ENCODE measurements around the gene SPINK8. TPM values are rescaled to one million over a fixed set of nuclear protein-coding genes. Genes with fewer than 3 reads are reported as not detected.

The SPINK8 gene
- total RNA-seq, 1 experiment from 2014 or later: not detected

DNA sequence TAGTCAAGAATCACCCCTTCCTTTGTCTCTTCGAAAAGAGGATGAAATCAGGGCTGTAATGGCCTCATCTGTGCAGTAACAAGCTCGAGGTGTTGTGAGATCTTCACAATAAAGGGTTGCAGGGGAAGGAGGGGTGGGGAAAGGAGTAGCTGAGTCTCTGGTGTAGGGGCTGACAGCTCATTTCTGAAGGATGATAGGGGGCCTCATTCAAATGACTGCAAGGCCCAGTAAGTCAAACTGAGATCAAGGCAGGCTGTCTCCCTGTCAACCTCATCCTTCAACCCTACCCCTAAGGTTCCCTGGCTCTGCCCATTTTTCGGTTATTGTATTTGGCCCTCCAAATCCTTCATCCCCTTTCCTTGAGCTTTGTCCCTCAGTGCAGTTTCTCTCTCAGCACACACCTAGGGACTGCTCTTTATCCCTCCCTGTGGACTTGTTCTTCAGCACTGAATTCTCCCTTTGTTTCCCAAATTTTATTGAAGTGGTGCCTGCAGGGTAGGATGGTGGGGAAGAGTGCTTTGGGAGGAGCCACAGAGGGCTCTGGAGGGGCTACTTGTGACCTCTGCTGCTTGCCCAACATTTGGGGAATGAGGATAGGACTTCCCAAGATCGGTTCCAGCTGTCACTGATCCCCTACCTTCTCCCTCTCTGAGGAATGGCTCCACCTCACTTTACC, 54.4 kb downstream of the SPINK8 start:
- BruUV-seq (replicated peaks): no TSS peak
- ChIA-PET CTCF (interaction anchor here (0.6 to 10.0 kb wide), 2 partner anchors 55 to 158 kb away, joined by 3 to 98 read pairs; partner anchors contain the start of gene SPINK8), POLR2A (interaction anchor here (0.7 to 3.4 kb wide), 3 partner anchors 9 to 154 kb away, joined by 3 to 17 read pairs (median 4); no protein-coding TSS in a partner anchor)
- TF ChIP-seq, protein P1, sequence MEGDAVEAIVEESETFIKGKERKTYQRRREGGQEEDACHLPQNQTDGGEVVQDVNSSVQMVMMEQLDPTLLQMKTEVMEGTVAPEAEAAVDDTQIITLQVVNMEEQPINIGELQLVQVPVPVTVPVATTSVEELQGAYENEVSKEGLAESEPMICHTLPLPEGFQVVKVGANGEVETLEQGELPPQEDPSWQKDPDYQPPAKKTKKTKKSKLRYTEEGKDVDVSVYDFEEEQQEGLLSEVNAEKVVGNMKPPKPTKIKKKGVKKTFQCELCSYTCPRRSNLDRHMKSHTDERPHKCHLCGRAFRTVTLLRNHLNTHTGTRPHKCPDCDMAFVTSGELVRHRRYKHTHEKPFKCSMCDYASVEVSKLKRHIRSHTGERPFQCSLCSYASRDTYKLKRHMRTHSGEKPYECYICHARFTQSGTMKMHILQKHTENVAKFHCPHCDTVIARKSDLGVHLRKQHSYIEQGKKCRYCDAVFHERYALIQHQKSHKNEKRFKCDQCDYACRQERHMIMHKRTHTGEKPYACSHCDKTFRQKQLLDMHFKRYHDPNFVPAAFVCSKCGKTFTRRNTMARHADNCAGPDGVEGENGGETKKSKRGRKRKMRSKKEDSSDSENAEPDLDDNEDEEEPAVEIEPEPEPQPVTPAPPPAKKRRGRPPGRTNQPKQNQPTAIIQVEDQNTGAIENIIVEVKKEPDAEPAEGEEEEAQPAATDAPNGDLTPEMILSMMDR (IDR thresholded peaks at IDR 0.05; ENCODE audit: unreplicated experiment): no peak
- Mint-ChIP-seq H3K9me3 (ENCODE audit: unreplicated experiment) (no peaks in the 10 kb centered on the region), H3K4me3 (ENCODE audit: unreplicated experiment) (no peak overlapping the region), H3K4me1 (ENCODE audit: insufficient read depth, unreplicated experiment) (no peaks in the 10 kb centered on the region), H3K27me3 (ENCODE audit: insufficient read depth, unreplicated experiment) (no peaks in the 10 kb centered on the region), H3K36me3 (ENCODE audit: insufficient read depth, unreplicated experiment) (peaks cover 6% of the 10 kb centered on the region), H3K27ac (ENCODE audit: low read depth, unreplicated experiment) (no peak overlapping the region)
- intact Hi-C loops (cut with micrococcal nuclease): no loop called here
- no peak for DNase-seq (ENCODE audit: unreplicated experiment)

DNA sequence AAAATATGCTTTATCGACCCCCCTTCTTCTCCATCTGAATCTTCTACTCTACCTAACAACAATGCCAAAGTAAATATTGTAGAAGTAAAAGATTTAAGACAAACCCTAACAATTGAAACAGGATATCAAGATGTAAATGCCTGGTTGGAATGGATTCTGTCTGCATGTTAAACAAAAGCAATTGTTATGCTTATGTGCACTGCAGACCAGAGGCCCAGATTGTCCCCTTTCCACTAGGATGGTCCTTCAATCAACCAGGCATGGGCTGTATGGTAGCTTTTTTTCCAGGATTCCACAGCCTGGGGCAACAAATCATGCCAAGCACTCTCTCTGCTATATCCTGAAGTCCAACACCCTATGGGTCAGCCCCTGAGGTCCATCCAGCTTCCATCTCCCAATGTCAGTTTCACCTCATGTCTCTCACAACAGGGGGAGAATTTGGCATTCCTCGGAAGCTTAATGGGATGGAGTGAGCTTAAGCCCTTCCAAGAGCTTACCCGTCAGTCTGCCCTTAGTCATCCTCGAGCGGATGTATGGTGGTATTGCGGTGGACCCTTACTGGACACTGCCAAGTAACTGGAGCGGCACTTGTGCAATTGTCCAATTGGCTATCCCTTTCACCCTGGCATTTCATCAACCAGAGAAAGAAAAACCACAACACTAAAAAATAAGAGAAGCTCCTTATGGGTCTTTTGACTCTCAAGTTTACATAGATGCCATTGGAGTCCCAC, 56.4 kb downstream of the SPINK8 start:
- no peak for DNase-seq (ENCODE audit: unreplicated experiment)
- ChIA-PET CTCF (interaction anchor here (0.6 to 10.0 kb wide), 11 partner anchors 9 to 729 kb away, joined by 3 to 98 read pairs (median 3); partner anchors contain the start of gene CCDC51), POLR2A (interaction anchor here (1.0 to 1.6 kb wide), 4 partner anchors 8 to 163 kb away, joined by 3 to 8 read pairs (median 6); partner anchors contain the start of genes CCDC51, TMA7 and ZNF589)
- H3K9me3 Mint-ChIP-seq (ENCODE audit: unreplicated experiment): no peaks in the 10 kb centered on the region
- H3K4me1 Mint-ChIP-seq (ENCODE audit: insufficient read depth, unreplicated experiment): no peaks in the 10 kb centered on the region
- H3K36me3 Mint-ChIP-seq (ENCODE audit: insufficient read depth, unreplicated experiment): peaks cover 6% of the 10 kb centered on the region
- no peak overlapping the region for H3K4me3 Mint-ChIP-seq (ENCODE audit: unreplicated experiment)
- no peaks in the 10 kb centered on the region for H3K27me3 Mint-ChIP-seq (ENCODE audit: insufficient read depth, unreplicated experiment)
- no peak overlapping the region for H3K27ac Mint-ChIP-seq (ENCODE audit: low read depth, unreplicated experiment)
- TF ChIP-seq, protein P1 (IDR thresholded peaks at IDR 0.05; ENCODE audit: unreplicated experiment): no peak
- BruUV-seq (replicated peaks): no TSS peak
- intact Hi-C loops (cut with micrococcal nuclease): no loop called here

DNA sequence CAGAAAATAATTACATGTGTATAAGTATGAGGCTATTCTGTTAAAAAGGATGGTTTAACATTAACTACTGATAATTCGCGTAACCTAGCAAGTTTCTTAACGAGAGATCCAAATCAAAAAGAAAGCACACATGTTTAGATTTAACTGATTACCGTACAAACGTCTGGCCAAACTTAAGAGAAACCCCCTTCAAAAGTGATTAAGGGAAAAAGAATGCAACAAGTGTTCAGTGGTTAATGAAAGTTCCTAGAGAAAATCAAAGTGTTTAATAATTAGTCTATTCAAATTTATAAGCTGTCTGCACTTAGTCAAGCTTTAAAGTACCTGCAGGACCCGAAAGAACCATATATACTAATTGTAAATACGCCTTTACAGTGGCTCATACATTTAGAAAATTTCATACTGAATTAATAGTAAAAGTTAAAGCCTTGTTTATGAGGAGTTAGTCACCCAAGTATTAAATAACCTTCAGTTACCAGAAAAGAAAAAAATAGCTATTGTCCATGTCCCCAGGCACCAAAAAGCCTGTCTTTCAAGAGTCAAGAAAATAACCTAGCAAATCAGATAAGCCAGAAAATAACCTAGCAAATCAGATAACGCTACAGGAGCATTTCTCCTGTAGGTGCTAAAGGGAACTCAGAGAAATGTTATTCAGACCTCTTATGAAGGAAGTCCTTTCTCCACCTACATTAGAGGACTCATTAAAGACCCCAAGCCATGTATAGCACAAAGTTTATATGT, 58.0 kb downstream of the SPINK8 start:
- BruUV-seq (replicated peaks): no TSS peak
- intact Hi-C loops (cut with micrococcal nuclease): no loop called here
- Mint-ChIP-seq H3K4me1 (ENCODE audit: insufficient read depth, unreplicated experiment) (no peaks in the 10 kb centered on the region), H3K9me3 (ENCODE audit: unreplicated experiment) (no peaks in the 10 kb centered on the region), H3K36me3 (ENCODE audit: insufficient read depth, unreplicated experiment) (peaks cover 6% of the 10 kb centered on the region), H3K27ac (ENCODE audit: low read depth, unreplicated experiment) (no peak overlapping the region), H3K27me3 (ENCODE audit: insufficient read depth, unreplicated experiment) (no peaks in the 10 kb centered on the region), H3K4me3 (ENCODE audit: unreplicated experiment) (no peak overlapping the region)
- DNase-seq (ENCODE audit: unreplicated experiment): no peak
- TF ChIP-seq, protein P1 (IDR thresholded peaks at IDR 0.05; ENCODE audit: unreplicated experiment): no peak
- CTCF ChIA-PET: interaction anchor here (0.5 to 3.7 kb wide), 8 partner anchors 125 to 283 kb away, joined by 3 to 80 read pairs (median 4); no protein-coding TSS in a partner anchor
- POLR2A ChIA-PET: interaction anchor here (0.6 to 2.9 kb wide), 4 partner anchors 8 to 165 kb away, joined by 3 to 22 read pairs (median 12); partner anchors contain the start of genes CCDC51 and TMA7
